Ascending aorta (tissue), 2 donors: Measurements from ENCODE around the gene ASIC3. TPM values are rescaled to one million over a fixed set of nuclear protein-coding genes. Genes with fewer than 3 reads are reported as not detected.

ENCODE experiments used
- DNase-seq, 2 donors: peaks; one replicate each; pipeline ENCODE4 v3.0.0-alpha.2; 2019; ENCODE audit warnings: low spot score in 2 of 2
- H3K27ac ChIP-seq, 2 donors: fragments of 200-600 bp; sonication (generic); one replicate each; pipeline ENCODE4 v1.5.1; 2016 to 2017; ENCODE audit warnings: mild to moderate bottlenecking in 1 of 2
- H3K27me3 ChIP-seq: fragments of 200-600 bp; sonication (generic); one replicate; pipeline ENCODE4 v1.5.1; 2017
- H3K36me3 ChIP-seq, 2 donors: fragments of 200-600 bp; sonication (generic); one replicate each; pipeline ENCODE4 v1.5.1; 2016
- H3K4me1 ChIP-seq, 2 donors: fragments of 200-600 bp; sonication (generic); one replicate each; pipeline ENCODE4 v1.5.1; 2016 to 2017; ENCODE audit warnings: mild to moderate bottlenecking in 1 of 2
- H3K4me3 ChIP-seq, 2 donors: fragments of 200-600 bp; sonication (generic); one replicate each; pipeline ENCODE4 v1.5.1; 2016 to 2017; ENCODE audit warnings: mild to moderate bottlenecking in 1 of 2
- H3K9me3 ChIP-seq, 2 donors: fragments of 200-600 bp; sonication (generic); one replicate each; pipeline ENCODE4 v1.5.1; 2016
- intact Hi-C: fragments of 100-400 bp; cut with DNase I; formaldehyde crosslinking; loops from one replicate; pipeline ENCODE4 v1.15.1; 2023
- total RNA-seq: library from RNA; depleted of rRNA; stranded (reverse); fragments of >200 nt; gene quantifications from one replicate; pipeline ENCODE4 v1.1.0, GENCODE V29; 2016
- TF ChIP-seq, protein P1 (sequence below), 3 experiments: fragments of 200-600 bp in 2 of 3; fragments of 450-650 bp in 1 of 3; sonication (generic) in 2 of 3; IDR thresholded peaks; one replicate each; pipeline ENCODE4 v1.5.1; 2016 to 2019; ENCODE audit warnings: antibody characterized with exemption in 3 of 3, mild to moderate bottlenecking in 1 of 3, moderate library complexity in 1 of 3

ASIC3 gene
- total RNA-seq, 1 donor from 2014 or later = not detected

DNA sequence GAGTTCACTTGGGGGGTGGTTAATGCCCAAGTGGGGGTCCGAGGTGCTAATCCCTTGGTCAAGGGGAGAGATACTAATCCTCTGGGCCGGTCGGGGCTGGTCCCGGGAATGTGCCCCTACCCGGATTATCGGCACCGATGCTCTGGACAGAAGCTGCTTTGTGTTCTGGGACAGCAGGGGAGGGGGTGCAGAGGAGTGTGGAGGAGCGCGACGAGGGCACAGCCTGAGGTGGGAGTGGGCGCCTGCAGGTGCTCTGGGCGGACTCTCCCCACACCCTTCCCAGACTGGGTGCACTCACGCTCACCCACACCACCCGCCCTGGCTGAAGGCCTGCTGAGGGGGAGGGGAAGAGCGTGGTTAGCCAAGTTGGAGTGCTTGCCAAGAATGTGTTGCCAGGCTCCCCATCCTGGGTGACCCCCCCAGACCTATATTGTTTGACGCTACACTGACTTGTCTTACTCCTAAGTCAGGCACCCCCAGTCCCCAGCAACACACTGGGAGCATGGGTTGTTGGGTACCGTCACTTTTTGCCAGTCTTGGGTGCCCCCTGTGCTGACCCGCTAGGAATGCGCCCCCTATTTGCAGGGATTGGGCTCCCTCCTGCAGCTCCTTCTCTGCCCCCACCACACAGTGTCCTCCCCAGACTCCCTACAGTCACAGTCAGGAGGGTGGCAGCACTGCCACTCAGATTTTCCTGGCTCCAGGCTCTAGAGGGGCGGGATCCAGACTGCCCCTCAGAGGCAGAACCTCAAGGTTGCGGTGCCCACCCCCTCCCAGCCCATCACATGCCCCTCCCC is 12.3 kb downstream of the ASIC3 start:
- Histone ChIP-seq H3K4me1 (peaks cover 21 to 44% of the 10 kb centered on the region in 2 donors), H3K27me3 (no peaks in the 10 kb centered on the region), H3K36me3 (peaks cover 15 to 16% of the 10 kb centered on the region in 2 donors), H3K4me3 (peak overlapping the region; percentile 92 to 95), H3K9me3 (no peaks in the 10 kb centered on the region), H3K27ac (peak overlapping the region; percentile 85 to 95)
- intact Hi-C loops = loop anchor here (2.0 to 5.0 kb wide), 2 partner anchors 50 to 187 kb away; partner anchors contain the start of gene SMARCD3
- DNase-seq = no peak
- TF ChIP-seq, protein P1, sequence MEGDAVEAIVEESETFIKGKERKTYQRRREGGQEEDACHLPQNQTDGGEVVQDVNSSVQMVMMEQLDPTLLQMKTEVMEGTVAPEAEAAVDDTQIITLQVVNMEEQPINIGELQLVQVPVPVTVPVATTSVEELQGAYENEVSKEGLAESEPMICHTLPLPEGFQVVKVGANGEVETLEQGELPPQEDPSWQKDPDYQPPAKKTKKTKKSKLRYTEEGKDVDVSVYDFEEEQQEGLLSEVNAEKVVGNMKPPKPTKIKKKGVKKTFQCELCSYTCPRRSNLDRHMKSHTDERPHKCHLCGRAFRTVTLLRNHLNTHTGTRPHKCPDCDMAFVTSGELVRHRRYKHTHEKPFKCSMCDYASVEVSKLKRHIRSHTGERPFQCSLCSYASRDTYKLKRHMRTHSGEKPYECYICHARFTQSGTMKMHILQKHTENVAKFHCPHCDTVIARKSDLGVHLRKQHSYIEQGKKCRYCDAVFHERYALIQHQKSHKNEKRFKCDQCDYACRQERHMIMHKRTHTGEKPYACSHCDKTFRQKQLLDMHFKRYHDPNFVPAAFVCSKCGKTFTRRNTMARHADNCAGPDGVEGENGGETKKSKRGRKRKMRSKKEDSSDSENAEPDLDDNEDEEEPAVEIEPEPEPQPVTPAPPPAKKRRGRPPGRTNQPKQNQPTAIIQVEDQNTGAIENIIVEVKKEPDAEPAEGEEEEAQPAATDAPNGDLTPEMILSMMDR (IDR thresholded peaks at IDR 0.05) = no peak

- H3K4me1 ChIP-seq = peaks cover 21 to 44% of the 10 kb centered on the region in 2 donors
- H3K27ac ChIP-seq = peak overlapping the region; percentile 85 to 95
- no peaks in the 10 kb centered on the region for H3K9me3 ChIP-seq
- no peak for DNase-seq
- peaks cover 21 to 23% of the 10 kb centered on the region in 2 donors for H3K36me3 ChIP-seq
- peak overlapping the region; percentile 92 to 95 for H3K4me3 ChIP-seq
- H3K27me3 ChIP-seq = no peaks in the 10 kb centered on the region
- intact Hi-C loops = loop anchor here (2.0 to 5.0 kb wide), 2 partner anchors 49 to 186 kb away; partner anchors contain the start of gene SMARCD3
- TF ChIP-seq, protein P1 (IDR thresholded peaks at IDR 0.05) = no peak
Measured at GRCh38 chr7:151061213-151062110, 13.1 kb downstream of the ASIC3 start.

GRCh38 chr7:151062111-151062398 is 13.7 kb downstream of the ASIC3 start:
- Histone ChIP-seq H3K27ac (peak overlapping the region; percentile 85 to 95), H3K36me3 (peaks cover 27 to 29% of the 10 kb centered on the region in 2 donors), H3K4me3 (peak overlapping the region; percentile 25 to 41), H3K9me3 (no peaks in the 10 kb centered on the region), H3K27me3 (no peaks in the 10 kb centered on the region), H3K4me1 (peaks cover 18 to 40% of the 10 kb centered on the region in 2 donors)
- no peak for DNase-seq
- intact Hi-C loops = loop anchor here (5.0 kb wide), 1 partner anchor 185 kb away; the partner anchor contains the start of gene SMARCD3
- TF ChIP-seq, protein P1 (IDR thresholded peaks at IDR 0.05) = no peak

DNA sequence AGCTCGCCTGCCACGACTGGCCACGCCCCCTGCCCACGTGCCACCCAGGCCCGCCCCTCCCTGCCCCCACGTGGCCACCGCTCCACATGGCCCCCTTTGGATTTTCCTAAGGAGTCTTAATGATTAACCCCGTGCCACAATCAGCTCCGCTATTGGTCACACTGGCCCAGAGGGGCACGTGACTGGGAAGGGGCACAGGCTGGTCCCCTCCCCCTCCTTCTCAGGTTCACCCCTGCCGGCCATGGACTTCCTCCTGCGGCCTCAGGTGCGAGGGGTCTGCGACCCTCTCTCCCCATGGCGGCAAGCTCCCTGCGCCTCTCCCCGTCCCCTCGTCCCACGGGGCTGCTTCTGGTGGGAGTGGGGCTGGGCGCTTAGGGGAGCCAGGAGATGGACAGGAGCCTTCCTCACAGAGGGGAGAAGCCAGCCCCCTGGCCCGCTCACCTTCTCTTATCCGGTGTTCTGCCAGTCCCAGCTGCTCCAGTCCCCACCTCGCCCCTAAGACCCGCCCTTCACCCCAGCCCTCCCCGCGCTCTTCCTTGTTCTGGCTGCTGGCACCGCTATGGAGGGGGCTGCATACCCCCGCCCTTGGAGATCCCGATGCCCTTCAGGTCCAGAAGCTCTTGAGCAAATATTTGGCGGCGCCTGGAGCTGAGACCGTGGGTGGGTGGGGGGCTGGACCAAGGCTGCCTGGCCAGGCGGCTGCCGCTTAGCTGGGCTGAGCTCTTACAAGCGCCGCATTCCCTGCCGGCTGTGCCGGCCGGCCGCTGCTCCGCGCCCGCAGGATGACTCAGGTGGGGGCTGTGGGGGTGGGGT is 14.3 kb downstream of the ASIC3 start:
- peaks cover 31 to 35% of the 10 kb centered on the region in 2 donors for H3K36me3 ChIP-seq
- DNase-seq = no peak
- no peaks in the 10 kb centered on the region for H3K9me3 ChIP-seq
- TF ChIP-seq, protein P1 (IDR thresholded peaks at IDR 0.05) = no peak
- peaks cover 15 to 37% of the 10 kb centered on the region in 2 donors for H3K4me1 ChIP-seq
- peak overlapping the region; percentile 25 to 41 for H3K4me3 ChIP-seq
- H3K27me3 ChIP-seq = no peaks in the 10 kb centered on the region
- intact Hi-C loops = loop anchor here (5.0 kb wide), 1 partner anchor 185 kb away; the partner anchor contains the start of gene SMARCD3
- peak overlapping the region; percentile 85 to 95 for H3K27ac ChIP-seq

- TF ChIP-seq, protein P1 (IDR thresholded peaks at IDR 0.05) = no peak
- Histone ChIP-seq H3K27me3 (no peaks in the 10 kb centered on the region), H3K9me3 (no peaks in the 10 kb centered on the region), H3K4me1 (peaks cover 15 to 36% of the 10 kb centered on the region in 2 donors), H3K4me3 (peak overlapping the region; percentile 25 to 41), H3K27ac (peak overlapping the region; percentile 52 to 85), H3K36me3 (peaks cover 37 to 41% of the 10 kb centered on the region in 2 donors)
- DNase-seq = no peak
- intact Hi-C loops = loop anchor here (5.0 kb wide), 1 partner anchor 184 kb away; the partner anchor contains the start of gene SMARCD3
Measured at GRCh38 chr7:151063212-151063561, 14.9 kb downstream of the ASIC3 start.
